GM11168 (cell line): ENCODE measurements around the gene ASB15.

Experiments
- in situ Hi-C: fragments of 300-500 bp; cut with MboI; formaldehyde crosslinking; loops from one replicate; pipeline ENCODE4 v1.12.0; 2022; ENCODE audit warnings: low sequenced_read_pairs; ENCODE audit not compliant: unreplicated experiment

ASB15 gene

DNA sequence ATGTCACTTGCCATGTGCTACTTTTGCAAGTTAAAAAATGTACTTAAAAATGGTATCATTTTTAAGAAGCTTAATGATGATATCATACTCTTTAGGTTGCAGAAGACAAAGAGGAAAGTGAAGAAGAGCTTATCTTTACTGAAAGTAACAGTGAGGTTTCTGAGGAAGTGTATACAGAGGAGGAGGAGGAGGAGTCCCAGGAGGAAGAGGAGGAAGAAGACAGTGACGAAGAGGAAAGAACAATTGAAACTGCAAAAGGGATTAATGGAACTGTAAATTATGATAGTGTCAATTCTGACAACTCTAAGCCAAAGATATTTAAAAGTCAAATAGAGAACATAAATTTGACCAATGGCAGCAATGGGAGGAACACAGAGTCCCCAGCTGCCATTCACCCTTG lies 60.1 kb downstream of the ASB15 start:
- in situ Hi-C loops: no loop called here

GRCh38 chr7:123662293-123662692 lies 60.7 kb downstream of the ASB15 start:
- in situ Hi-C loops: no loop called here

- in situ Hi-C loops: no loop called here
Measured at GRCh38 chr7:123662755-123663154, 61.1 kb downstream of the ASB15 start.

- in situ Hi-C loops: no loop called here
Measured at GRCh38 chr7:123663200-123663599, 61.6 kb downstream of the ASB15 start.

- in situ Hi-C loops: no loop called here
Measured at GRCh38 chr7:123665157-123665556, 63.5 kb downstream of the ASB15 start.

- in situ Hi-C loops: no loop called here
Measured at GRCh38 chr7:123665896-123666295, 64.3 kb downstream of the ASB15 start.

DNA sequence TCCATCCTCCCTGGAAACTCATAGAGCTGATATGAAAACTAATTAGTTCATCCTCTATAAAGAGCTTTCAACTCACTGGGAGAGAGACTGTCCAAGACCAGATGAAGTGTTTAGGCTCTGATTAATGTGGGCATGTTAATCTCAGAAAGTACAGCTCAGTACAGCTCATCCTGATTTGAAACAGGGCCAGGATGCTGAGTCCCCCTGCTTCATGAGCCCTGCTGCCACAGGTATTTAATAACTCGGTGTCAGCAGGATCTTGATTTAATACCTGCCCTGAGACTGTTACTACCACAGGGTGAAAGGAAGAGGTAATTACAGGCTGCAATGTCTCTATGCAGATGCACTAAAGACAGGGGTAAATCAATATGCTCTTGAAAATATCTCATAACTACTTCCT lies 64.9 kb downstream of the ASB15 start:
- in situ Hi-C loops: no loop called here

- in situ Hi-C loops: no loop called here
Measured at GRCh38 chr7:123669485-123669884, 67.9 kb downstream of the ASB15 start.

GRCh38 chr7:123673137-123673732 lies 71.6 kb downstream of the ASB15 start:
- in situ Hi-C loops: no loop called here

- in situ Hi-C loops: no loop called here
Measured at GRCh38 chr7:123673752-123674398, 72.3 kb downstream of the ASB15 start.

GRCh38 chr7:123674399-123675180 lies 73.0 kb downstream of the ASB15 start:
- in situ Hi-C loops: loop anchor here (5.0 kb wide), 1 partner anchor 198 kb away; no protein-coding TSS in a partner anchor

DNA sequence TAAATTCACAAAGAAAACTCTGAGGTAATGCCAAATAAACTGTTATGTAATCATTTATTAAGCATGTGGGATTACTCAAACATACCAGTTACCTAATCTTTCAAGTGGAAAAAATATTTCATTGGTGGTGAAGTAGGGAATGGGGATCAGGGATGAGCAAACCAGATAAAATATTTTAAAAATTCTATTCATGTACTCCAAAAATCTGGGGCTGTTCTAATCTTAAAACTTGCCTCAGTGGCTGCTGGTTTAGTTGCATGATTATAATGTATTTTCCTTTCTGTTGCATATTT lies 73.5 kb downstream of the ASB15 start:
- in situ Hi-C loops: loop anchor here (5.0 kb wide), 1 partner anchor 197 kb away; no protein-coding TSS in a partner anchor

- in situ Hi-C loops: loop anchor here (5.0 kb wide), 1 partner anchor 195 kb away; no protein-coding TSS in a partner anchor
Measured at GRCh38 chr7:123677061-123677715, 75.6 kb downstream of the ASB15 start.

DNA sequence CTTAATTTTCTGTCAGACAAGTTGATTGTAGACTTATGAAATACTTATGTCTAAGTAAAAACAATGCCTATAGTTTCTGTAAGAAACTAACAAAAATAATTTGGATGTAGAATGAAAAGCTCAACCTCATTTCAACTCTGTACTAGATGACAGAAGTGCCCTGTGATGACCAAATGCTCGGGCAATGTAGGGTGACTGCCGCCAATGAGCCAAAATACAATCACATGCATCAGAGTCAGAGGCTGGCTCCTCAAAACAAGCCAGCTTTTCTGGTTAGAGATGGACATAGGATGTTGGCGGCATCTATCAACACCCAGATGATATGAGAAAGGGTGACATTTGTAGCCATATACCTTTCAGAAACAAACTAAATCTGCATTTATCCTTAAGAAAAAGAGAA lies 78.0 kb downstream of the ASB15 start:
- in situ Hi-C loops: loop anchor here (5.0 kb wide), 1 partner anchor 193 kb away; no protein-coding TSS in a partner anchor

DNA sequence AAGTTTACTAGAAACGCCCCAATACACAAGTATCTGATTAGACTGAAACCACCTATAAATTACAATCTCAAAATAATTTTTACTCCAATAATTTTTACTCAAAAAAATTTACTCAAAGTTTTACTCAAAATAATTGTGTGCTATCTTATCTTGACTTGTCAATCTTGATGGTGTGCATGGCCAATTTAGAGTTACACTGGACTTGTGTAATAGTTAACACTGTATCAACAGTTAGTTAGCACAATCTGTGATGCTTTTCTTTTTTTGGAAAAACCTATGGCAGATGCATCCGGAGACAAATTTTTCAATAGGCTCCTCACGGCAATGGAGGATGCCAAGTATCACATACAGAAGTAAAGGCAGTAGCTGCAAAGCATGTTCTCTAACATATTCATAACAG lies 79.0 kb downstream of the ASB15 start:
- in situ Hi-C loops: no loop called here

- in situ Hi-C loops: no loop called here
Measured at GRCh38 chr7:123681561-123681960, 79.9 kb downstream of the ASB15 start.

DNA sequence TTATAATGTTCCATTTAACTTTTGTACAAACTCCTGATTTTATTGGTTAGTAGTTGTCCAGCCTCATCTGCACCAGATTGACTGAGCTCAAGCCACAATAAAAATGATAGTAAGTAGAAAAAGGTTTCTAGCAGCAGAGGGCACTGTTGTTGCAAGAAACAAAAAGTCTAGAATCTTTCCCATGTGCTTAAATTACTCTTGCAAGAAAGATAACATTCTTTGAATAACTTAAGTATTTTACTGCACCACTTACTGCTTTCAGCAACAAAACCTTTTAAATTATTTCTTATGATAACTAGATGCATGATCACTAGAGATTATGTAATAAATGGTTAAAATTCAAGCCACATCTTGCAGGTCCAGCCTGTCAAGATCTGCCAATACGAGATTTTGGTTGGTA lies 81.1 kb downstream of the ASB15 start:
- in situ Hi-C loops: no loop called here

DNA sequence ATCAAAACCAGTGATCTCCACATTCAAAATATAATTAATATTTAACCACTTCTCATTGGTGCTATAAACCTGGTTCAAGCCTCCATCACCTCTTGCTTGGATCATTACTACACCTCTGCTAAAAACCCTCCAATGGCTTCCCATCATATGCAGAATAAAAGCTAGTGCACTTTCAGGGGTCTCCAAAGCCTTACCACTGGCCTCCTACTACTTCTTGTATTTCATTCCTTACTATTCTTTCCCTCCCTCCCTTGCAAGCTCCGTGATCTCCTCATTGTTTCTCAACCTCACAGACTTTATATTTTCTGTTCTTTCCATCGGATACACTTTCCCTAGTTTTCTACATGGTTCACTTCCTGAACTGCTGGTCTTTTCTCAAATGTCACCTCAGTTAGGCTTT lies 85.5 kb downstream of the ASB15 start:
- in situ Hi-C loops: no loop called here

DNA sequence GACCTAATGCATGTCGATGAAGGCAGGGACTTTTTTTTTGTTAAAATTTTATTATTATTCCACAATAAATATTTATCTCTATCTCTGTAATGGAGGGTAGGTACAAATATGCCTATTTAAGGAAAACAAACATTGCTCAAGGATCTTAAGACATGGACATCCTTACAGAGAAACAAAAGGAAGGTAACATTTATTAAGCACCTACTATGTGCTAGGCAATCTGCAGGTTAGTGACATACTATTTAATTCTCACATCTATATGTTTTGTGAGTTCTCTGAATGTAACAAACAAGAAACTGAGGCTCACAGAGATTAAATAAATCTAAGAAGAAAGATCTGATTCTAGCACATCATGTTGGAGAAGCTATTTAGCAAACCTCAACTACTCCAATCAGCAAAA lies 86.1 kb downstream of the ASB15 start:
- in situ Hi-C loops: no loop called here
